K562 (cell line): ENCODE results near the gene ABR. TPM values are rescaled to one million over a fixed set of nuclear protein-coding genes. Genes with fewer than 3 reads are reported as not detected.

ENCODE experiments used
- BCOR ChIP-seq: fragments of 450-650 bp; IDR thresholded peaks from 2 replicates; pipeline ENCODE4 v1.6.1; 2016
- FOXM1 ChIP-seq, 2 experiments: fragments of 450-650 bp in 1 of 2; sonication (generic) in 1 of 2; formaldehyde crosslinking in 1 of 2; IDR thresholded peaks; 2 replicates each; pipeline versions ENCODE4 v1.6.1 to v1.9.0; 2017 to 2022; ENCODE audit warnings: low read depth in 2 of 2, mild to moderate bottlenecking in 2 of 2, missing genetic modification reagents in 1 of 2, moderate library complexity in 1 of 2
- HIVEP1 ChIP-seq: fragments of 250-450 bp; sonication (Bioruptor Pico); IDR thresholded peaks from 2 replicates; pipeline ENCODE4 v1.4.0; 2020; ENCODE audit warnings: mild to moderate bottlenecking
- POLR2G ChIP-seq: fragments of 200-400 bp; formaldehyde crosslinking; IDR thresholded peaks from 2 replicates; pipeline ENCODE4 v1.6.1; 2017; ENCODE audit warnings: low read depth, mild to moderate bottlenecking, antibody characterized with exemption, low read length, moderate library complexity
- RBFOX2 ChIP-seq: fragments of 200-400 bp; formaldehyde crosslinking; IDR thresholded peaks from 2 replicates; pipeline ENCODE4 v1.6.1; 2017; ENCODE audit warnings: low read depth, mild to moderate bottlenecking, low read length, moderate library complexity
- SAP30 ChIP-seq: fragments of 200-600 bp; sonication (generic); IDR thresholded peaks from 2 replicates; pipeline ENCODE4 v1.6.1; 2012; ENCODE audit warnings: borderline replicate concordance, low read depth, mild to moderate bottlenecking, moderate library complexity, low read length, control low read depth, inconsistent platforms; ENCODE audit not compliant: insufficient read depth, poor library complexity, severe bottlenecking
- SLC30A9 ChIP-seq: fragments of 250-450 bp; sonication (Bioruptor Pico); IDR thresholded peaks from 2 replicates; pipeline ENCODE4 v1.8.0; 2022; ENCODE audit warnings: mild to moderate bottlenecking, moderate library complexity
- SRSF3 ChIP-seq: fragments of 200-400 bp; formaldehyde crosslinking; IDR thresholded peaks from 2 replicates; pipeline ENCODE4 v1.6.1; 2016; ENCODE audit warnings: mild to moderate bottlenecking, low read length, moderate library complexity; ENCODE audit not compliant: insufficient read depth
- ZFX ChIP-seq: sonication (generic); formaldehyde crosslinking; IDR thresholded peaks from 2 replicates; pipeline ENCODE4 v1.8.0; 2022; ENCODE audit warnings: mild to moderate bottlenecking, missing genetic modification reagents, moderate library complexity
- ZNF12 ChIP-seq: sonication (generic); formaldehyde crosslinking; IDR thresholded peaks from 2 replicates; pipeline ENCODE4 v1.4.0; 2020; ENCODE audit warnings: mild to moderate bottlenecking, missing genetic modification reagents
- ZNF24 ChIP-seq: fragments of 450-650 bp; IDR thresholded peaks from 2 replicates; pipeline ENCODE4 v1.6.1; 2016
- ZNF589 ChIP-seq: fragments of 200-800 bp; sonication (Bioruptor generic); IDR thresholded peaks from 2 replicates; pipeline ENCODE4 v1.6.1; 2016; ENCODE audit warnings: low read depth, missing genetic modification characterization, missing compliant biosample characterization
- ZNF75A ChIP-seq: fragments of 450-650 bp; formaldehyde crosslinking; IDR thresholded peaks from 2 replicates; pipeline ENCODE4 v1.4.0; 2020; ENCODE audit warnings: mild to moderate bottlenecking
- polyA plus RNA-seq, 8 experiments: library from polyadenylated mRNA; depleted of rRNA in 4 of 8; stranded (reverse) in 5 of 8; unstranded in 3 of 8; fragments of >200 nt; fragmentation: Nextera tagmentation in 2 of 8; fragmentation: Illumina TruSeq in 1 of 8; extraction: Ambion mirVana in 2 of 8; extraction: Trizol in 1 of 8; gene quantifications; 2 replicates each; pipeline versions ENCODE4 v1.2.1 to v1.2.3, GENCODE V29; 2011 to 2014; ENCODE audit warnings: inconsistent platforms in 1 of 8, missing spikeins in 1 of 8
- total RNA-seq, 7 experiments: library from RNA; depleted of rRNA in 6 of 7; stranded (reverse); fragments of >200 nt in 6 of 7; fragmentation: Illumina TruSeq in 2 of 7; extraction: Trizol in 2 of 7; gene quantifications; 2 replicates each; pipeline versions ENCODE4 v1.2.1 to v1.2.3, GENCODE V29; 2011 to 2021; ENCODE audit warnings: low replicate concordance in 1 of 7
- TF ChIP-seq, protein P1 (sequence below): fragments of 200-800 bp; sonication (Bioruptor generic); IDR thresholded peaks from 2 replicates; pipeline ENCODE4 v1.6.1; 2017; ENCODE audit warnings: missing genetic modification characterization, missing compliant biosample characterization
- TF ChIP-seq, protein P2 (sequence below): fragments of 250-450 bp; sonication (Bioruptor Pico); IDR thresholded peaks from 2 replicates; pipeline ENCODE4 v1.5.1; 2021; ENCODE audit warnings: mild to moderate bottlenecking
- TF ChIP-seq, protein P3 (sequence below): fragments of 450-650 bp; IDR thresholded peaks from 2 replicates; pipeline ENCODE4 v1.6.1; 2018; ENCODE audit warnings: mild to moderate bottlenecking, low read depth; ENCODE audit not compliant: partially characterized antibody
- TF ChIP-seq, protein P4 (sequence below): sonication (generic); formaldehyde crosslinking; IDR thresholded peaks from 2 replicates; pipeline ENCODE4 v1.8.0; 2022; ENCODE audit warnings: mild to moderate bottlenecking, missing genetic modification reagents

Gene ABR
- total and polyA plus RNA-seq, 9 of the 15 experiments (the other 6 are each of a cell fraction or from before 2014, with no cell fraction given) = 0.07 to 1.6 (median 0.37) TPM; not detected in 1

DNA sequence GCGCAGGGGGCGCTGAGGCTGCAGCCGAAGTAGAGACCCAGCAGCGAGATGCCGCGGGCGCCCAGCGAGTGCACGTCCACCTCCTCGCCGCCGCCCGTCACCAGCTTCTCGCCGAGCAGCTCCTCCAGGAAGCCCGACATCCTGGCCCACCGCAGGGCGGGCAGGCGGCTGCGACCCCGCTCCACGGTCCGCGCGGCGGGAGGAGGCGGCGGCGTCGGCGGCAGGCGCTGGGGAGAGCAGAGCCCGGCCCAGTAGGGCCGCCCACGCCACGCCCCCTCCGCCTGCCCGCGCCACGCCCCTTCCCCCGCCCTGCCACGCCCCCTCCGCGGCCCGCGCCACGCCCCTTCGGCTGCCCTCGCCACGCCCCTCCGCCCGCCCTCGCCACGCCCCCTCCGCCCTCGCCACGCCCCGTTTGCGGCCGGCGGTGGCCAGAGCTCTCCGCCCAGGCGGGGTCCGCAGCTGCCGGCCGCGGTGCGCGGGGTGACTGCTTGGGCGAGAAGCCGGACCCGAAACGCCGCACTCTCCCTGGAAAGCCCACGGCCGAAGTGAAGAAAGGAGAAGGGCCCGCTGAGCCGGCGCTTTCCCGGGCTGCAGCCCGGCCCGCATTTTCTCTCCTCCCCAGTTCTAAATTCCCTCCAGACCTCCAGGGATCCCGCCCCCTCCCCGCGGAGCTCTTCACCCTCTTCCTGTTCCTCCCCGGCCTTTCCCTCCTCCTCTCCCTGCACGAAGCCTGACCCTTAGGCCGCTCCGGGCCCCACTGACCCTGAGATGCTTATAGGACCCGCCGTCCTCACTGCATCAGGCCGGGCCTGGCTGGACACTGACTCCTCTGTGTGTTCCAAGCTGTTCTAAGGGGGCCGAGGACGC, 200.0 kb downstream of the ABR start, which contains the start of gene NXN (continued):
- TF ChIP-seq, protein P1, sequence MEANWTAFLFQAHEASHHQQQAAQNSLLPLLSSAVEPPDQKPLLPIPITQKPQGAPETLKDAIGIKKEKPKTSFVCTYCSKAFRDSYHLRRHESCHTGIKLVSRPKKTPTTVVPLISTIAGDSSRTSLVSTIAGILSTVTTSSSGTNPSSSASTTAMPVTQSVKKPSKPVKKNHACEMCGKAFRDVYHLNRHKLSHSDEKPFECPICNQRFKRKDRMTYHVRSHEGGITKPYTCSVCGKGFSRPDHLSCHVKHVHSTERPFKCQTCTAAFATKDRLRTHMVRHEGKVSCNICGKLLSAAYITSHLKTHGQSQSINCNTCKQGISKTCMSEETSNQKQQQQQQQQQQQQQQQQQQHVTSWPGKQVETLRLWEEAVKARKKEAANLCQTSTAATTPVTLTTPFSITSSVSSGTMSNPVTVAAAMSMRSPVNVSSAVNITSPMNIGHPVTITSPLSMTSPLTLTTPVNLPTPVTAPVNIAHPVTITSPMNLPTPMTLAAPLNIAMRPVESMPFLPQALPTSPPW = peak; percentile 43; the same call in 1 of the 2 replicates
- 0 out of 2 replicates have a peak, but pooled peaks have one; percentile 28 for TF ChIP-seq RBFOX2
- TF ChIP-seq ZFX (CRISPR knock-in tag) = 0 out of 2 replicates have a peak, but pooled peaks have one; percentile 27
- no peak for TF ChIP-seq SLC30A9 (CRISPR knock-in tag)
- TF ChIP-seq FOXM1 (IDR thresholded peaks at IDR 0.05; ENCODE audit: low read depth) = no peak
- TF ChIP-seq FOXM1 (CRISPR knock-in tag; IDR thresholded peaks at IDR 0.05; ENCODE audit: low read depth) = no peak
- TF ChIP-seq HIVEP1 = no peak
- TF ChIP-seq, protein P2, sequence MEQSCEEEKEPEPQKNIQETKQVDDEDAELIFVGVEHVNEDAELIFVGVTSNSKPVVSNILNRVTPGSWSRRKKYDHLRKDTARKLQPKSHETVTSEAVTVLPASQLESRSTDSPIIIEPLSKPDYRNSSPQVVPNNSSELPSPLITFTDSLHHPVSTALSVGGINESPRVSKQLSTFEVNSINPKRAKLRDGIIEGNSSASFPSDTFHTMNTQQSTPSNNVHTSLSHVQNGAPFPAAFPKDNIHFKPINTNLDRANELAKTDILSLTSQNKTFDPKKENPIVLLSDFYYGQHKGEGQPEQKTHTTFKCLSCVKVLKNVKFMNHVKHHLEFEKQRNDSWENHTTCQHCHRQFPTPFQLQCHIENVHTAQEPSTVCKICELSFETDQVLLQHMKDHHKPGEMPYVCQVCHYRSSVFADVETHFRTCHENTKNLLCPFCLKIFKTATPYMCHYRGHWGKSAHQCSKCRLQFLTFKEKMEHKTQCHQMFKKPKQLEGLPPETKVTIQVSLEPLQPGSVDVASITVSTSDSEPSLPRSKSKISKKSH (CRISPR knock-in tag) = no peak
- TF ChIP-seq, protein P3, sequence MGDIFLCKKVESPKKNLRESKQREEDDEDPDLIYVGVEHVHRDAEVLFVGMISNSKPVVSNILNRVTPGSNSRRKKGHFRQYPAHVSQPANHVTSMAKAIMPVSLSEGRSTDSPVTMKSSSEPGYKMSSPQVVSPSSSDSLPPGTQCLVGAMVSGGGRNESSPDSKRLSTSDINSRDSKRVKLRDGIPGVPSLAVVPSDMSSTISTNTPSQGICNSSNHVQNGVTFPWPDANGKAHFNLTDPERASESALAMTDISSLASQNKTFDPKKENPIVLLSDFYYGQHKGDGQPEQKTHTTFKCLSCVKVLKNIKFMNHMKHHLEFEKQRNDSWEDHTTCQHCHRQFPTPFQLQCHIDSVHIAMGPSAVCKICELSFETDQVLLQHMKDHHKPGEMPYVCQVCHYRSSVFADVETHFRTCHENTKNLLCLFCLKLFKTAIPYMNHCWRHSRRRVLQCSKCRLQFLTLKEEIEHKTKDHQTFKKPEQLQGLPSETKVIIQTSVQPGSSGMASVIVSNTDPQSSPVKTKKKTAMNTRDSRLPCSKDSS = no peak
- TF ChIP-seq ZNF589 (CRISPR knock-in tag) = no peak
- no peak for TF ChIP-seq ZNF24
- TF ChIP-seq POLR2G = 0 out of 2 replicates have a peak, but pooled peaks have one; percentile 36
- no peak for TF ChIP-seq BCOR
- no peak for TF ChIP-seq SRSF3
- TF ChIP-seq ZNF12 (CRISPR knock-in tag) = no peak
- TF ChIP-seq SAP30 = no peak
- no peak for TF ChIP-seq ZNF75A (CRISPR knock-in tag)
- TF ChIP-seq, protein P4, sequence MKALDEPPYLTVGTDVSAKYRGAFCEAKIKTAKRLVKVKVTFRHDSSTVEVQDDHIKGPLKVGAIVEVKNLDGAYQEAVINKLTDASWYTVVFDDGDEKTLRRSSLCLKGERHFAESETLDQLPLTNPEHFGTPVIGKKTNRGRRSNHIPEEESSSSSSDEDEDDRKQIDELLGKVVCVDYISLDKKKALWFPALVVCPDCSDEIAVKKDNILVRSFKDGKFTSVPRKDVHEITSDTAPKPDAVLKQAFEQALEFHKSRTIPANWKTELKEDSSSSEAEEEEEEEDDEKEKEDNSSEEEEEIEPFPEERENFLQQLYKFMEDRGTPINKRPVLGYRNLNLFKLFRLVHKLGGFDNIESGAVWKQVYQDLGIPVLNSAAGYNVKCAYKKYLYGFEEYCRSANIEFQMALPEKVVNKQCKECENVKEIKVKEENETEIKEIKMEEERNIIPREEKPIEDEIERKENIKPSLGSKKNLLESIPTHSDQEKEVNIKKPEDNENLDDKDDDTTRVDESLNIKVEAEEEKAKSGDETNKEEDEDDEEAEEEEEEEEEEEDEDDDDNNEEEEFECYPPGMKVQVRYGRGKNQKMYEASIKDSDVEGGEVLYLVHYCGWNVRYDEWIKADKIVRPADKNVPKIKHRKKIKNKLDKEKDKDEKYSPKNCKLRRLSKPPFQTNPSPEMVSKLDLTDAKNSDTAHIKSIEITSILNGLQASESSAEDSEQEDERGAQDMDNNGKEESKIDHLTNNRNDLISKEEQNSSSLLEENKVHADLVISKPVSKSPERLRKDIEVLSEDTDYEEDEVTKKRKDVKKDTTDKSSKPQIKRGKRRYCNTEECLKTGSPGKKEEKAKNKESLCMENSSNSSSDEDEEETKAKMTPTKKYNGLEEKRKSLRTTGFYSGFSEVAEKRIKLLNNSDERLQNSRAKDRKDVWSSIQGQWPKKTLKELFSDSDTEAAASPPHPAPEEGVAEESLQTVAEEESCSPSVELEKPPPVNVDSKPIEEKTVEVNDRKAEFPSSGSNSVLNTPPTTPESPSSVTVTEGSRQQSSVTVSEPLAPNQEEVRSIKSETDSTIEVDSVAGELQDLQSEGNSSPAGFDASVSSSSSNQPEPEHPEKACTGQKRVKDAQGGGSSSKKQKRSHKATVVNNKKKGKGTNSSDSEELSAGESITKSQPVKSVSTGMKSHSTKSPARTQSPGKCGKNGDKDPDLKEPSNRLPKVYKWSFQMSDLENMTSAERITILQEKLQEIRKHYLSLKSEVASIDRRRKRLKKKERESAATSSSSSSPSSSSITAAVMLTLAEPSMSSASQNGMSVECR = no peak
